HepG2 (cell line): ENCODE results near the gene ARHGEF38. TPM values are rescaled to one million over a fixed set of nuclear protein-coding genes. Genes with fewer than 3 reads are reported as not detected.

Experiments
- ATAC-seq: fragments of 200-7000 bp; cut with Tn5 transposase; 3 replicates; pipeline ENCODE4 v1.9.1; 2020; ENCODE audit warnings: mild to moderate bottlenecking, moderate library complexity
- BruUV-seq: library from RNA; stranded (reverse); fragments of 400-500 nt; replicated peaks from 2 replicates; lab custom pipeline; 2021; lab: Mats Ljungman, UMichigan
- CTCF ChIA-PET: fragments of 300-600 bp; formaldehyde crosslinking; extraction: SDS; loops from one replicate; lab custom pipeline; 2021; ENCODE audit warnings: low total read pairs, inconsistent platforms, low intra/inter-chr PET ratio; lab: Yijun Ruan, JAX
- POLR2A ChIA-PET: fragments of 350-600 bp; sonication (Branson Sonifier 250); formaldehyde crosslinking; loops from one replicate; lab custom pipeline; 2020; ENCODE audit warnings: antibody characterized with exemption, inconsistent platforms; lab: Yijun Ruan, JAX
- DNase-seq: peaks from one replicate; pipeline ENCODE4 v3.0.0-alpha.2; 2015; ENCODE audit warnings: low spot score
- FAIRE-seq: peaks from 3 replicates; lab custom pipeline; 2011; peaks lifted over from hg19 to GRCh38; lab: Jason Lieb, UNC
- H2AFZ ChIP-seq: one replicate; pipeline ENCODE4 v1.6.1; 2011; ENCODE audit warnings: low read length, inconsistent platforms
- H3K27ac ChIP-seq: fragments of 300-600 bp; 3 replicates; pipeline ENCODE4 v1.8.0; 2011; ENCODE audit warnings: mixed run types, mild to moderate bottlenecking, mixed read lengths, low read length, inconsistent platforms; ENCODE audit not compliant: insufficient read depth; ENCODE audit errors: extremely low read length
- H3K27me3 ChIP-seq, 2 experiments: fragments of 200-600 bp in 1 of 2; 2 replicates in 1 of 2; 3 replicates in 1 of 2; pipeline versions ENCODE4 v1.6.0 to v1.8.0; 2011; ENCODE audit warnings: low read length in 2 of 2, mild to moderate bottlenecking in 2 of 2, moderate library complexity in 2 of 2, inconsistent platforms in 1 of 2; ENCODE audit not compliant: insufficient read depth in 2 of 2, control insufficient read depth in 1 of 2
- H3K36me3 ChIP-seq, 2 experiments: fragments of 200-600 bp in 1 of 2; replicated peaks in 1 of 2; 2 replicates in 1 of 2; 3 replicates in 1 of 2; pipeline versions ENCODE4 v1.5.1 to v1.8.0; 2011; ENCODE audit warnings: low read length in 2 of 2, inconsistent platforms in 1 of 2; ENCODE audit not compliant: insufficient read depth in 2 of 2, control insufficient read depth in 1 of 2
- H3K4me1 ChIP-seq: 2 replicates; pipeline ENCODE4 v1.5.1; 2012; ENCODE audit warnings: low read length, inconsistent platforms; ENCODE audit not compliant: insufficient read depth
- H3K4me2 ChIP-seq: 2 replicates; pipeline ENCODE4 v1.6.0; 2011; ENCODE audit warnings: low read depth, low read length, inconsistent platforms
- H3K4me3 ChIP-seq, 3 experiments: fragments of 200-600 bp in 1 of 3; sonication (generic), shearing (Covaris generic) in 1 of 3; replicated peaks in 1 of 3; 2 replicates each; pipeline ENCODE4 v1.5.1; 2011 to 2016; ENCODE audit warnings: low read length in 3 of 3, inconsistent platforms in 2 of 3, low read depth in 2 of 3, mild to moderate bottlenecking in 2 of 3, control low read depth in 1 of 3, mixed read lengths in 1 of 3; ENCODE audit not compliant: insufficient read depth in 1 of 3
- H3K79me2 ChIP-seq: one replicate; pipeline ENCODE4 v1.6.1; 2011; ENCODE audit warnings: low read length, inconsistent platforms; ENCODE audit not compliant: insufficient read depth
- H3K9ac ChIP-seq: 2 replicates; pipeline ENCODE4 v1.6.0; 2011; ENCODE audit warnings: mild to moderate bottlenecking, low read depth, low read length, inconsistent platforms; ENCODE audit not compliant: insufficient read depth
- H3K9me3 ChIP-seq: 2 replicates; pipeline ENCODE4 v1.5.1; 2012; ENCODE audit warnings: mild to moderate bottlenecking, low read length
- H4K20me1 ChIP-seq: 2 replicates; pipeline ENCODE4 v1.6.0; 2011; ENCODE audit warnings: inconsistent platforms, mild to moderate bottlenecking, low read length, moderate library complexity; ENCODE audit not compliant: insufficient read depth
- GTF3A ChIP-seq: sonication (generic); formaldehyde crosslinking; conservative IDR thresholded peaks from 2 replicates; pipeline ENCODE4 v1.4.0; 2020; ENCODE audit warnings: mild to moderate bottlenecking, missing genetic modification reagents
- KDM6A ChIP-seq: IDR thresholded peaks from 2 replicates; pipeline ENCODE4 v1.6.1; 2016; ENCODE audit warnings: low read depth
- LCORL ChIP-seq, 2 experiments: fragments of 450-650 bp in 1 of 2; sonication (generic) in 1 of 2; formaldehyde crosslinking in 1 of 2; IDR thresholded peaks; 2 replicates each; pipeline versions ENCODE4 v1.5.0 to v1.6.1; 2017 to 2020; ENCODE audit warnings: antibody characterized with exemption in 1 of 2, missing genetic modification reagents in 1 of 2
- NRL ChIP-seq: sonication (generic); formaldehyde crosslinking; IDR thresholded peaks from 2 replicates; pipeline ENCODE4 v1.5.0; 2020; ENCODE audit warnings: missing genetic modification reagents, mild to moderate bottlenecking, moderate library complexity, borderline replicate concordance
- PBX3 ChIP-seq: sonication (generic); formaldehyde crosslinking; IDR thresholded peaks from 2 replicates; pipeline ENCODE4 v1.8.1; 2023; ENCODE audit warnings: missing genetic modification reagents, inconsistent platforms, borderline replicate concordance
- RXRA ChIP-seq: sonication (generic); formaldehyde crosslinking; IDR thresholded peaks from 2 replicates; pipeline ENCODE4 v1.5.1; 2020; ENCODE audit warnings: missing genetic modification reagents
- SMARCE1 ChIP-seq: fragments of 450-650 bp; IDR thresholded peaks from 2 replicates; pipeline ENCODE4 v1.6.1; 2017; ENCODE audit warnings: borderline replicate concordance
- ZBTB39 ChIP-seq: sonication (generic); formaldehyde crosslinking; IDR thresholded peaks from 2 replicates; pipeline ENCODE4 v1.5.0; 2020; ENCODE audit warnings: missing genetic modification reagents
- ZNF557 ChIP-seq: sonication (generic); formaldehyde crosslinking; IDR thresholded peaks from 2 replicates; pipeline ENCODE4 v1.4.0; 2020; ENCODE audit warnings: missing genetic modification reagents
- ZNF574 ChIP-seq: sonication (generic); formaldehyde crosslinking; IDR thresholded peaks from 2 replicates; pipeline ENCODE4 v1.4.0; 2020; ENCODE audit warnings: missing genetic modification reagents
- ZNF740 ChIP-seq: sonication (generic); formaldehyde crosslinking; IDR thresholded peaks from 2 replicates; pipeline ENCODE4 v1.4.0; 2020; ENCODE audit warnings: missing genetic modification reagents
- WGBS: methylation state at CpG from one replicate; pipeline ENCODE4 v1.1.6; 2017; ENCODE audit warnings: low lambda C conversion rate; 5-methylcytosine and 5-hydroxymethylcytosine counted together
- in situ Hi-C: cut with HindIII; loops from 2 replicates; pipeline ENCODE4 v1.10.0; 2017; ENCODE audit warnings: low pct_unique_long_range_greater_than_20kb; ENCODE audit not compliant: extremely low pct_ligation_motif_present
- intact Hi-C: fragments of 100-400 bp; cut with micrococcal nuclease; formaldehyde crosslinking; loops from one replicate; pipeline ENCODE4 v1.10.0; 2022; ENCODE audit not compliant: unreplicated experiment
- polyA plus RNA-seq, 8 experiments: library from polyadenylated mRNA; depleted of rRNA in 3 of 8; stranded (reverse) in 7 of 8; unstranded in 1 of 8; fragments of >200 nt; fragmentation: Illumina TruSeq in 4 of 8; extraction: Trizol in 4 of 8; gene quantifications; 2 replicates each; pipeline versions ENCODE4 v1.2.1 to v1.2.3, GENCODE V29; 2011 to 2016; ENCODE audit warnings: low read depth in 4 of 8, missing spikeins in 1 of 8, mixed read lengths in 1 of 8; ENCODE audit not compliant: insufficient read depth in 1 of 8
- total RNA-seq, 5 experiments: library from RNA; depleted of rRNA; stranded (reverse); fragments of >200 nt; fragmentation: Illumina TruSeq; extraction: Trizol; gene quantifications; 2 replicates each; pipeline ENCODE4 v1.2.3, GENCODE V29; 2016; ENCODE audit warnings: low read depth in 1 of 5

ARHGEF38 gene
- total and polyA plus RNA-seq, 2 of the 13 experiments (the other 11 are each of a cell fraction or from before 2014, with no cell fraction given) = not detected

GRCh38 chr4:105572296-105572695, 19.9 kb downstream of the ARHGEF38 start (continued):
- no peak for TF ChIP-seq PBX3 (CRISPR knock-in tag)

GRCh38 chr4:105586638-105587328, 34.4 kb downstream of the ARHGEF38 start:
- H3K79me2 ChIP-seq = no peaks in the 10 kb centered on the region
- no peak overlapping the region for H3K4me3 ChIP-seq
- H3K27me3 ChIP-seq = 0 out of 5 replicates have a peak, but pooled peaks cover 0 to 3% of the 10 kb centered on the region in 2 experiments
- no peaks in the 10 kb centered on the region for H3K9me3 ChIP-seq
- no peaks in the 10 kb centered on the region for H3K36me3 ChIP-seq
- intact Hi-C loops = no loop called here
- H3K27ac ChIP-seq = no peak overlapping the region
- H3K9ac ChIP-seq = no peak overlapping the region
- peaks cover 7% of the 10 kb centered on the region for H3K4me1 ChIP-seq
- no peak for FAIRE-seq
- no peak for ATAC-seq
- in situ Hi-C loops = no loop called here
- CTCF ChIA-PET = no interaction called here
- no peak for DNase-seq
- H2AFZ ChIP-seq = no peak overlapping the region
- H3K4me2 ChIP-seq = no peak overlapping the region
- WGBS = 19% methylated on average over 4 of the region's 4 CpGs
- no peaks in the 10 kb centered on the region for H4K20me1 ChIP-seq
- no TSS peak for BruUV-seq
- POLR2A ChIA-PET = no interaction called here
- no peak for TF ChIP-seq SMARCE1
- no peak for TF ChIP-seq ZNF557 (CRISPR knock-in tag)
- TF ChIP-seq RXRA = no peak
- no peak for TF ChIP-seq ZNF740 (CRISPR knock-in tag)
- no peak for TF ChIP-seq GTF3A (CRISPR knock-in tag)
- no peak for TF ChIP-seq LCORL (IDR thresholded peaks at IDR 0.05)
- no peak for TF ChIP-seq LCORL (CRISPR knock-in tag; IDR thresholded peaks at IDR 0.05)
- no peak for TF ChIP-seq ZBTB39
- TF ChIP-seq KDM6A = no peak
- TF ChIP-seq ZNF574 (CRISPR knock-in tag) = no peak
- no peak for TF ChIP-seq NRL (CRISPR knock-in tag)
